KOPT-K1 (cell line): ENCODE results near the gene GGCX.

Experiments used
- H3K27ac ChIP-seq: fragments of 200-600 bp; sonication (generic); 2 replicates; pipeline ENCODE4 v1.5.1; 2016; ENCODE audit warnings: antibody characterized with exemption, mild to moderate bottlenecking, low read depth, low read length; ENCODE audit not compliant: poor library complexity, severe bottlenecking
- H3K36me3 ChIP-seq: fragments of 200-600 bp; sonication (generic); 2 replicates; pipeline ENCODE4 v1.5.1; 2017; ENCODE audit warnings: antibody characterized with exemption, mild to moderate bottlenecking, low read length, moderate library complexity; ENCODE audit not compliant: insufficient read depth
- H3K9me3 ChIP-seq: fragments of 200-600 bp; sonication (generic); 2 replicates; pipeline ENCODE4 v1.5.1; 2017; ENCODE audit warnings: antibody characterized with exemption, low read length, mild to moderate bottlenecking; ENCODE audit not compliant: insufficient read depth, poor library complexity, severe bottlenecking

The GGCX gene

GRCh38 chr2:85584857-85585780, 23.8 kb upstream of the GGCX start:
- H3K36me3 ChIP-seq: no peaks in the 10 kb centered on the region
- H3K9me3 ChIP-seq: no peaks in the 10 kb centered on the region
- H3K27ac ChIP-seq: peak overlapping the region; percentile 78

- Histone ChIP-seq H3K9me3 (no peaks in the 10 kb centered on the region), H3K27ac (peak within 1 kb of the TSS; percentile 78), H3K36me3 (no peaks in the 10 kb centered on the region)
These were observed 23.1 kb upstream of the GGCX start, which contains the start of gene VAMP5 for GRCh38 chr2:85584354-85584856. Gene VAMP5 (plus strand): TSS chr2:85584431. CDS start chr2:85584491, 60 bp downstream.

GRCh38 chr2:85583667-85584353, 22.5 kb upstream of the GGCX start:
- no peaks in the 10 kb centered on the region for H3K36me3 ChIP-seq
- H3K27ac ChIP-seq: peak overlapping the region; percentile 78
- no peaks in the 10 kb centered on the region for H3K9me3 ChIP-seq

- H3K27ac ChIP-seq: no peak overlapping the region
- no peaks in the 10 kb centered on the region for H3K9me3 ChIP-seq
- H3K36me3 ChIP-seq: no peaks in the 10 kb centered on the region
These were observed 21.2 kb upstream of the GGCX start for GRCh38 chr2:85582492-85582891.

GRCh38 chr2:85580206-85580605, 18.9 kb upstream of the GGCX start:
- H3K27ac ChIP-seq: no peak overlapping the region
- no peaks in the 10 kb centered on the region for H3K36me3 ChIP-seq
- no peaks in the 10 kb centered on the region for H3K9me3 ChIP-seq

GRCh38 chr2:85579266-85579935, 18.1 kb upstream of the GGCX start:
- H3K9me3 ChIP-seq: no peaks in the 10 kb centered on the region
- H3K27ac ChIP-seq: peak overlapping the region; percentile 52
- H3K36me3 ChIP-seq: no peaks in the 10 kb centered on the region

GRCh38 chr2:85578243-85579180, 17.2 kb upstream of the GGCX start:
- H3K36me3 ChIP-seq: no peaks in the 10 kb centered on the region
- peak overlapping the region; percentile 52 for H3K27ac ChIP-seq
- no peaks in the 10 kb centered on the region for H3K9me3 ChIP-seq

GRCh38 chr2:85577386-85578242, 16.3 kb upstream of the GGCX start, which contains the start of gene VAMP8:
Gene VAMP8 (plus strand): TSS chr2:85577586. CDS start chr2:85577647, 61 bp downstream.
- Histone ChIP-seq H3K9me3 (no peaks in the 10 kb centered on the region), H3K27ac (peak within 1 kb of the TSS; percentile 52), H3K36me3 (no peaks in the 10 kb centered on the region)

GRCh38 chr2:85577063-85577385, 15.7 kb upstream of the GGCX start:
- Histone ChIP-seq H3K36me3 (no peaks in the 10 kb centered on the region), H3K9me3 (no peaks in the 10 kb centered on the region), H3K27ac (no peak overlapping the region)

GRCh38 chr2:85575739-85576138, 14.4 kb upstream of the GGCX start:
- H3K36me3 ChIP-seq: no peaks in the 10 kb centered on the region
- H3K9me3 ChIP-seq: no peaks in the 10 kb centered on the region
- H3K27ac ChIP-seq: no peak overlapping the region

- Histone ChIP-seq H3K36me3 (no peaks in the 10 kb centered on the region), H3K27ac (no peak overlapping the region), H3K9me3 (no peaks in the 10 kb centered on the region)
These were observed 5.0 kb upstream of the GGCX start for GRCh38 chr2:85566265-85566664.

GRCh38 chr2:85564144-85564563, 2.9 kb upstream of the GGCX start:
- no peaks in the 10 kb centered on the region for H3K9me3 ChIP-seq
- H3K27ac ChIP-seq: no peak overlapping the region
- peaks cover under 1% of the 10 kb centered on the region; the same call in 1 of the 2 replicates for H3K36me3 ChIP-seq

GRCh38 chr2:85560812-85561279, 447 bp downstream of the GGCX start:
- Histone ChIP-seq H3K9me3 (no peaks in the 10 kb centered on the region), H3K36me3 (peaks cover 29% of the 10 kb centered on the region), H3K27ac (peak overlapping the region; percentile 93)
